ENCODE data around the gene ACADS. TPM values are rescaled to one million over a fixed set of nuclear protein-coding genes. Genes with fewer than 3 reads are reported as not detected.

The ACADS gene
- total and polyA plus RNA-seq, 9 of the 15 experiments (the other 6 are each of a cell fraction or from before 2014, with no cell fraction given) = 0.06 to 20.3 (median 8.8) TPM

GRCh38 chr12:120711411-120711810 lies 14.2 kb upstream of the ACADS start:
- FAIRE-seq (no peak), DNase-seq (ENCODE audit: extremely low read depth in 1 of 4, low spot score in 3 of 4) (no peak), ATAC-seq (no peak)
- Histone ChIP-seq H3K27ac (ENCODE audit: extremely low read depth, low read depth, low read length) (no peak overlapping the region), H3K4me2 (ENCODE audit: insufficient read depth, low read length) (peak overlapping the region; percentile 77), H3K4me1 (replicated peaks in 1 of 2; ENCODE audit: control insufficient read depth in 2 of 2, insufficient read depth in 2 of 2, low read length in 2 of 2) (peaks cover 7 to 17% of the 10 kb centered on the region in 2 experiments; a peak in 4 of 5 replicates), H3K9me1 (ENCODE audit: control insufficient read depth, insufficient read depth, low read length) (no peaks in the 10 kb centered on the region), H3K4me3 (peak overlapping the region; percentile 83), H3K9ac (ENCODE audit: insufficient read depth in 1 of 2, low read depth in 2 of 2, low read length in 2 of 2) (peak overlapping the region; percentile 75 to 76; a peak in 3 of 4 replicates), H3K9me3 (replicated peaks; ENCODE audit: control insufficient read depth, insufficient read depth, low read depth, low read length) (no peaks in the 10 kb centered on the region), H3K79me2 (ENCODE audit: control insufficient read depth, insufficient read depth, low read length) (peaks cover 16% of the 10 kb centered on the region), H4K20me1 (replicated peaks; ENCODE audit: control insufficient read depth, insufficient read depth, low read length) (no peaks in the 10 kb centered on the region; the same call in 1 of the 2 replicates), H3K36me3 (ENCODE audit: control insufficient read depth, insufficient read depth, low read length) (peaks cover 36% of the 10 kb centered on the region), H2AFZ (ENCODE audit: low read depth, low read length) (no peak overlapping the region), H3K27me3 (ENCODE audit: control insufficient read depth in 2 of 2, insufficient read depth in 2 of 2, low read length in 2 of 2) (no peaks in the 10 kb centered on the region)
- ChIA-PET CTCF (ENCODE audit: low intra/inter-chr PET ratio) (interaction anchor here (0.6 to 1.2 kb wide), 3 partner anchors 60 to 386 kb away, joined by 3 to 5 read pairs (median 4); no protein-coding TSS in a partner anchor), POLR2A (interaction anchor here (0.5 to 2.8 kb wide), 11 partner anchors 9 to 407 kb away, joined by 3 to 22 read pairs (median 3); no protein-coding TSS in a partner anchor)
- TF ChIP-seq PKNOX1 (IDR thresholded peaks at IDR 0.05) (0 out of 2 replicates have a peak, but pooled peaks have one; percentile 20), CREB5 (CRISPR knock-in tag; IDR thresholded peaks at IDR 0.05) (no peak), THAP7 (CRISPR knock-in tag; IDR thresholded peaks at IDR 0.05) (no peak), SMARCA5 (IDR thresholded peaks at IDR 0.05) (no peak)
- in situ Hi-C loops (cut with MboI) = loop anchor here (5.0 kb wide), 1 partner anchor 129 kb away; the partner anchor contains the start of gene POP5
- WGBS (ENCODE audit: insufficient coverage, low coverage, missing lambda C conversion rate) = 36% methylated on average over 6 of the region's 6 CpGs
- intact Hi-C loops (cut with micrococcal nuclease) = loop anchor here (2.0 kb wide), 1 partner anchor 25 kb away; the partner anchor contains the start of gene MLEC
- BruUV-seq (replicated peaks) = no TSS peak

Measured in K562 (cell line).